GM21528 (cell line): Measurements from ENCODE around the gene MAST2.
"Not testable (repeated sequence)": the region's sequence is repeated elsewhere in the genome, so short reads cannot be mapped to it uniquely, and the experiment has no call there.

ENCODE experiments used
- ATAC-seq: cut with Tn5 transposase; IDR thresholded peaks from one replicate; pipeline ENCODE4 v1.9.1; 2021; ENCODE audit warnings: mild to moderate bottlenecking, moderate library complexity; ENCODE audit not compliant: unreplicated experiment, low FRiP score

The MAST2 gene

DNA sequence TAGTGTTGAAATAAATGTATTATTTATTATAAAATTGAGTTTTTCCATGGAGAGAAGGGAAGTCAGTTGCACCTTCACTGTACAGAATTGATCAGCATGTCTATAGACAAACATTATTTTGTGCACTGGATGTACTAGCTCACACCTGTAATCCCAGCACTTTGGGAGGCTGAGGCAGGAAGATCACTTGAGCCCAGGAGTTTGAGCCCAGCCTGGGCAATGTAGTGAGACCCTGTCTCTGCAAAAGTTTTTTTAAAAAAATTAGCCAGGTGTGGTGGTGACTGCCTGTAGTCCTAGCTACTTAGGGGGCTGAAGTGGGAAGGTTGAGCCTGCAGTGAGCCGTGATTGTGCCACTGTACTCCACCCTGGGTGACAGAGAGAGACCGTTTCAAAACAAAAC, 87.7 kb downstream of the MAST2 start:
- no peak for ATAC-seq

GRCh38 chr1:45892068-45892785, 88.8 kb downstream of the MAST2 start:
- no peak for ATAC-seq

DNA sequence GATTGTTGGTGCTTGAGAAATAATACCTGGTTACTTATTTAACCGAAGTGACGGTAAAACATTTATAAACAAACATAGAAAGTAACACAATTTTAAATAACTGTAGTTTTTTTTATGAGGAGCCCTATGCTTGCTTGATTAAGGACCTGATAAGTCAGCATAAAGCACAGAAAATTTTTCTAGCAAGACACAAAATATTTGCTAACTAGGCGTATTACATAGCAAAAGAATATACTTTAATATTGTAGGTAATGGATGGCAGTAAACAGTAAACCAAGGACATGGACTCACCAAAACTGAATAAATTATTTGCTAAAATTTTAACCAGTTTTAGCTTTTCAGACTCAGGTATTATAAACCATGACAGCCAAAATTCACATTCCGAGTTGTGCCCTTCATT, 90.9 kb downstream of the MAST2 start:
- ATAC-seq, result no peak

DNA sequence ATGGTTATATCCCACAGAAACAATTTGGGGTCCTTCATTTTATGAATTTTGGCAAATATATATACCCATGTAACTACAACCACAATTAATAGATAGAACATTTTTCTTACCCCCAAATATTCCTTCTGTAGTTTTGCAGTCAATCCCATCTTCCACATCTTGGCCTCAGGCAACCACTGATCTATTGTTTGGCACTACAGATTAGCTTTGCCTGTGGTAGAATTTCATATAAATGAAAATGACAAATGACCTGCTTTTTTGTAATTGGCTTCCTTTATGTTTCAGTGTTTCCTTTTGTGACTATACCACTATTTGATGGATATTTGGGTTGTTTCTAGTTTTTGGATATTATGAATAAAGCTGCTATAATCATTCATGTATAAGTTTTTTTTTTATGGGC, 91.5 kb downstream of the MAST2 start:
- no peak for ATAC-seq

DNA sequence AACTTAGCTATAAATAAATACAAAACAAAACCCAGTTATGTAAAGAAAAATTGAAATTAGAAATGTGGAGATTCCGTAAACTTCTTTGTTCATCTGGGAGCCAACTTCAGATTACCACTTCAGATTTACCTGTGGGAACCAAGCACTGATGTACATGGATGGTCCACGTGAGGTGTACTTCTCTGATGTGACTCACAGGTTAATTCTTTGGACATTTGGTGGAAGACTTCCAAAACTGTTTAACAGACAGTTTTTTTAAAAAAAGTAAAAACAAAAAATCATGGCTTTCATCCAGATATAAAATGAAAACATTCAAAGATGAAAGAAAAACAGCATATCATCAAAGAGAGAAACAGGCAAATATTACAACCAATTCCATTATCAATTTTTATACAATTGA, 92.0 kb downstream of the MAST2 start:
- ATAC-seq, result no peak

DNA sequence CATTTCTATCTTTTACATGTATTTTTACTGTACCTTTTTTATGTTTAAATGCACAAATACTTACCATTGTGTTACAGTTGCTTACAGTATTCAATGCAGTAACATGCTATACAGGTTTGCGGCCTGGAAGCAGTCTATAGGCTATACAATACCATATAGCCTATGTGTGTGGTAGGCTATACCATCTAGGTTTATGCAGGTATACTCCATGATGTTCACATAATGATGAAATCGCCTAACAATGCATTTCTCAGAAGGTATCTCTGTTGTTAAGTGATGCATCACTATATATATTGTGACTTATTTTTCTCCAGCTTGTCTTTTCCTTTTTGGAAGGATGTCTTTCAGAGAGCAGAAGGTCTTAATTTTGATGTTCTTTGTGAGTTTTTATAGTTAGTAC, 103.5 kb downstream of the MAST2 start:
- no peak for ATAC-seq

GRCh38 chr1:45908611-45909140, 105.3 kb downstream of the MAST2 start:
- no peak for ATAC-seq

- no peak for ATAC-seq
Observed at GRCh38 chr1:45911634-45912033, 108.2 kb downstream of the MAST2 start.

DNA sequence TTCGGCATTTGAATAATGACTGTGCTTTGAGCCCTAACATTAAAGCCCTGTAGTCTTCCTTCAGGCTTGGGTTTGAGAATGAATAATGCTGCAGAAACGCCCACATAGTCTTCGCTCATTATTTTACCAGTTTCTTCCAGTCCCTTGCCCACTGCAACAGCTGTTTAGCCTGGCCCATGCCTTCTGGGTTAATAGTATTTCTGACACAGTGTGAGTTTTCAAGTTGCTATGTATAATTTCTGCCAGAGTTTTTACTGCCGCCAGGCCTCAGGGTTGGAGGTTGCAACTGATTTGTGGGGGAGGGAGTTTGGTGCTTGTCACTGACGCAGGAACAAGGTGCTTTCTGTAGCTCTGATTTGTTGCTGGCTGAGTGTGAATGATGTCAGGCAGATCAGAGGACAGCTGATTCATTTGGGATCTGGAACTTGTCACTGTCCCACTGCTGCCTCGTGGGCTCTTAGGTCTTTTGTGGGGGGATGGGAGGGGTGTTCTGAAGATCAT, 109.8 kb downstream of the MAST2 start:
- ATAC-seq, result no peak

DNA sequence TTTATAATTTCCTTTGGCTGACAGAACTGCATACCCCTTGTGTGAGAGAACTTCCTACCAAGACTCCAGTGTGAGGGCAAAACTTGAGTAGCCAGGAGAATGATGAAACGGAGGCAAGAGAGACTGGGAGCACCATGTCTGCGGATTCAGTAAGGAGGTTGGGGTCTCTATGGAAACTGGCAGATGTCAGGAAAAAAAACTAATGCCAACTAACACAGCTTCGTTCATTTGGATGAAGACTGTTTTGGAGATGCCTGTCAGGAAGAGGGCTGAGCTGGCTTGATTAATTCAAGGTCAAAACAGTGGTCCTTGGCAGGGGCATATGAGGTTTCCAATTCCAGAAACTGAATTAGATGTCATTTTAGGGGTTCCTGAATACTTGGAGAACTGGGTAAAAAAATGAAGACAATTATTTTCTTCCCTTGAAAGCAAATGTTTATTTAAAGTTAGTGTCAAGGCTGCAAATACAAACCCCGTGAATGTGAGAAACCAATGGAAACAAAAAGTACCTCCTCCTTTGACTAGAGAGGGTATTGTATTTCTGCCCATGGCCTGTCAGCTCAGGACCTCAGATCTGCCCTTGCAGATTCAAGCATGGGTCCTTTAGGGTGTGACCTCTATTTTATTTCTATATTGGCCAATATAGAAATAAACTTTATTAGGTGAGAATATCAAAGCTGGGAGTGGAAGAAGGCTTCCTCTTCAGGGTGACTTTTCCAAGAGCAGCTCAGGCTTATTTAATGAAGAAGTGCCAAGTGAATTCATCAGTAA, 110.5 kb downstream of the MAST2 start:
- no peak for ATAC-seq

- ATAC-seq, result no peak
Observed at GRCh38 chr1:45914836-45915235, 111.4 kb downstream of the MAST2 start.

- ATAC-seq, result no peak
Observed at GRCh38 chr1:45922374-45922773, 119.0 kb downstream of the MAST2 start.

DNA sequence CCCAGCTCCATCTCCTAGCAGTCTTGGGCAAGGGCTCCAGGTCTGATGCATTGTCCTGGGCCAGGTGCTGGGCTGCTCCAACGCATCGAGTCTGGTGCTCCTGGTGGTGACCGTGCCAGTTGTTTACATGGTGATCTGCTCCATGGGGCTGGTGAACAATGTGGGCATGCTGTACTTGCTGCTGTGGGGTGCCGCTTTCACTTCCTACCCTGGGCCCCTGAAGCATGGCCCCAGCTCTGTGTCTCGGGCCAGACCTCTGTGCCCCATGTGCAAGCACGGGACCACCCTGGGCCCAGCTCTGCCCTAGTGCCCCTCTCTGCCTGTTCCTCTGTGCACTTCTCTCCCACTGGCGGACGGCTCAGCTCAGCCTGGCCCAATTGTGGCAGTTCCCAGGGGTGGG, 119.4 kb downstream of the MAST2 start:
- ATAC-seq, result no peak

DNA sequence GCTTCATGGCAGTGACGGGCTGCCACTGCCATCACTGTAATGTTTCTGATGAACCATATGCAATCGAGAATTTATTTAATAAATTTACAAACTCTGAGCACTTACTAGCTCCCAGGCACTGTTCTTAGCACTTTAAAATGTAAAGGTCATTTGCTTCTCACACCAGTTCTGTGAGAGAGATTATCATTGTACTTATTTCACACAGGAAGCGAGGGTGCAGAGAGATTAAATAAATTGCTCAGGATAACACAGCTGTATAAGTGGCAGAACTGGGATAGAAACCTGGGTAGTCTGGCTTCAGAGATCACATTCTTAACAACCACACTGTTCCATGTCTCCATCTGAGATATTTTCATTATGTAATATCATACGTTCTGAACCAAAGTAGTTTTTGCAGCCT, 119.9 kb downstream of the MAST2 start:
- no peak for ATAC-seq

DNA sequence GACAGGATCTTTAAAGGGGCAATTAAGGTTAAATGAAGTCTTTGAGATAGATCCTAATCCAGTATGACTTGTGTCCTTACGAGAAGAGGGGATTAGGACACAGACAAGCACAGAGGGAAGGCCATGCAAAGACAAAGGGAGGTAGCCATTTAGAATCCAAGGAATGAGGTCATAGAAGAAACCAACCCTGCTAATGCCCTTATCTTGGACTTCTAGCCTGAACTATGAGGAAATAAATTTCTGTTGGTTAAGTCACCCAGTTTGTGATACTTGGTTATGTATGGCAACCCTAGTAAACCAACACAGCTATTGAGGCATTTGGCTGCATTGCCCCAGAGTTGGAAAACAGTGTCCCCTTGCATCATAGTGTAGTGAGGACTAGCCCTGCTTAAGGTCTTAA, 121.3 kb downstream of the MAST2 start:
- ATAC-seq, result no peak

GRCh38 chr1:45925728-45926287, 122.4 kb downstream of the MAST2 start:
- ATAC-seq, result no peak

DNA sequence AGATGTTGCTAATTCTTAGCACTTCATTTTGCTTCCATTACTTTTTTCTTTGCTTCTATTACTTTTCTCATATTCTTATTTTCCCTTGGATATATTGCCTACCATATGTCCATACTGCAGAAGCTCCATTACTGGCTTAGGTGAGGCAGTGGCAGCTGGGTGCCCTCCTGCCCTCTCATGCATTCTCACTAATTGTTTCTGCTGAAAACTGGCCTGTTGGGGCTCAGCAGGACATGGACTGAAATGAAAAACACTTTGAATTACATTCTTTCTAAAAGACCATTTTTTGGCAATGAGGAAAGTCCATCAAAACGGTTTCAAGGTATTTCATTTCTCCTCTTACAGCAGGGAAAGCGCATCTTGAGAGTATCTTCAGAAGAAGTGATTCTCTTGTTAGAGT, 122.9 kb downstream of the MAST2 start:
- ATAC-seq, result no peak

GRCh38 chr1:45927231-45927915, 124.0 kb downstream of the MAST2 start:
- not testable (repeated sequence) for ATAC-seq

GRCh38 chr1:45928486-45929205, 125.2 kb downstream of the MAST2 start:
- no peak for ATAC-seq

- ATAC-seq, result no peak
Observed at GRCh38 chr1:45929257-45929687, 125.9 kb downstream of the MAST2 start.
